ENCODE results near the gene RICTOR. TPM values are rescaled to one million over a fixed set of nuclear protein-coding genes. Genes with fewer than 3 reads are reported as not detected.

Gene RICTOR
- total RNA-seq, 2 experiments from 2014 or later: 125 TPM

GRCh38 chr5:38985909-38986452 lies 88.2 kb downstream of the RICTOR start:
- Mint-ChIP-seq H3K4me1 (ENCODE audit: low read depth) (peaks cover 38% of the 10 kb centered on the region), H3K27me3 (no peaks in the 10 kb centered on the region), H3K9me3 (peaks cover 2% of the 10 kb centered on the region), H3K27ac (no peak overlapping the region), H3K36me3 (ENCODE audit: low read depth) (peaks cover 78% of the 10 kb centered on the region), H3K4me3 (no peak overlapping the region)
- CTCF ChIA-PET: no interaction called here
- TF ChIP-seq CTCF (IDR thresholded peaks at IDR 0.05): no peak
- Histone ChIP-seq H3K27me3 (ENCODE audit: control insufficient read depth in 1 of 2, insufficient read depth in 2 of 2, low read length in 2 of 2) (no peaks in the 10 kb centered on the region), H3K36me3 (ENCODE audit: insufficient read depth, low read length) (peaks cover 29% of the 10 kb centered on the region), H3K27ac (ENCODE audit: low read depth in 1 of 2, low read length in 2 of 2) (no peak overlapping the region), H3K4me3 (ENCODE audit: low read length) (no peak overlapping the region), H3K9me3 (ENCODE audit: control insufficient read depth in 1 of 2, insufficient read depth in 1 of 2, low read length in 2 of 2) (no peaks in the 10 kb centered on the region), H3K4me1 (ENCODE audit: insufficient read depth, low read length) (no peaks in the 10 kb centered on the region)
- DNase-seq (no peak), ATAC-seq (ENCODE audit: poor library complexity) (no peak)
- POLR2A ChIA-PET: interaction anchor here (0.7 kb wide), 1 partner anchor 428 kb away, joined by 3 read pairs; no protein-coding TSS in a partner anchor
- intact Hi-C loops (cut with DNase I, micrococcal nuclease): no loop called here

DNA sequence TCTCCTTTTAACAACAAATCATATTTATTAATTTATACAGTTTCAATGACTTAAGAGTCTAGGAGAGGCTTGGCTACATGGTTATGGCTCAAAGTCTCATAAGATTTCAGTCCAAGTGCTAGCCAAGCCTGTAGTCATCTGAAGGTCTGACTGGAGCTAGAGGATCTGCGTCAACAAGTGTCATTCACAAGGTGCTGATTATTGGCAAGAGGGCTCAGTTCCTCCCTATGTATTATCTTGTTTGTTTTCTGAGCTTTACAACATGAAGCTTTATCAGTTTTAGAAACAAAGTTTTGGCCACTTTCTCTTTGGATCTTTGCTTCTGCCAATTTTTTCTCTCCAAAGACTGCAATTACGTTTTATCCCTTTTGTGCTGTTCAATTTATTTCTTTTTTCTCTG lies 94.7 kb downstream of the RICTOR start:
- Mint-ChIP-seq H3K4me3 (no peak overlapping the region), H3K27me3 (no peaks in the 10 kb centered on the region), H3K36me3 (ENCODE audit: low read depth) (peaks cover 74% of the 10 kb centered on the region), H3K4me1 (ENCODE audit: low read depth) (peaks cover 5% of the 10 kb centered on the region), H3K27ac (no peak overlapping the region), H3K9me3 (no peaks in the 10 kb centered on the region)
- no peak for DNase-seq
- peaks cover 42% of the 10 kb centered on the region for H3K36me3 ChIP-seq (ENCODE audit: insufficient read depth, low read length)
- no peaks in the 10 kb centered on the region for H3K27me3 ChIP-seq (ENCODE audit: control insufficient read depth in 1 of 2, insufficient read depth in 2 of 2, low read length in 2 of 2)
- ChIA-PET POLR2A (no interaction called here), CTCF (no interaction called here)
- intact Hi-C loops (cut with DNase I, micrococcal nuclease): no loop called here
- H3K4me3 ChIP-seq (ENCODE audit: low read length): no peak overlapping the region
- no peak overlapping the region for H3K27ac ChIP-seq (ENCODE audit: low read depth in 1 of 2, low read length in 2 of 2)
- no peak for ATAC-seq (ENCODE audit: poor library complexity)
- H3K4me1 ChIP-seq (ENCODE audit: insufficient read depth, low read length): no peaks in the 10 kb centered on the region
- no peaks in the 10 kb centered on the region for H3K9me3 ChIP-seq (ENCODE audit: control insufficient read depth in 1 of 2, insufficient read depth in 1 of 2, low read length in 2 of 2)
- TF ChIP-seq CTCF (IDR thresholded peaks at IDR 0.05): no peak

GRCh38 chr5:38978036-38978435 lies 96.2 kb downstream of the RICTOR start:
- Mint-ChIP-seq H3K27ac (no peak overlapping the region), H3K4me3 (no peak overlapping the region), H3K4me1 (ENCODE audit: low read depth) (peaks cover 4% of the 10 kb centered on the region), H3K27me3 (no peaks in the 10 kb centered on the region), H3K36me3 (ENCODE audit: low read depth) (peaks cover 81% of the 10 kb centered on the region), H3K9me3 (no peaks in the 10 kb centered on the region)
- CTCF ChIA-PET: no interaction called here
- H3K27me3 ChIP-seq (ENCODE audit: control insufficient read depth in 1 of 2, insufficient read depth in 2 of 2, low read length in 2 of 2): no peaks in the 10 kb centered on the region
- peaks cover 55% of the 10 kb centered on the region for H3K36me3 ChIP-seq (ENCODE audit: insufficient read depth, low read length)
- intact Hi-C loops (cut with DNase I, micrococcal nuclease): no loop called here
- H3K27ac ChIP-seq (ENCODE audit: low read depth in 1 of 2, low read length in 2 of 2): no peak overlapping the region
- no peak for TF ChIP-seq CTCF (IDR thresholded peaks at IDR 0.05)
- no peaks in the 10 kb centered on the region for H3K4me1 ChIP-seq (ENCODE audit: insufficient read depth, low read length)
- no peak for ATAC-seq (ENCODE audit: poor library complexity)
- no peak for DNase-seq
- POLR2A ChIA-PET: interaction anchor here (0.7 kb wide), 1 partner anchor 95 kb away, joined by 4 read pairs; no protein-coding TSS in a partner anchor
- H3K9me3 ChIP-seq (ENCODE audit: control insufficient read depth in 1 of 2, insufficient read depth in 1 of 2, low read length in 2 of 2): no peaks in the 10 kb centered on the region
- no peak overlapping the region for H3K4me3 ChIP-seq (ENCODE audit: low read length)
